PC-3 (cell line): ENCODE measurements around the gene LDLRAD1. TPM values are rescaled to one million over a fixed set of nuclear protein-coding genes. Genes with fewer than 3 reads are reported as not detected.
"Not testable (repeated sequence)": the region's sequence is repeated elsewhere in the genome, so short reads cannot be mapped to it uniquely, and the experiment has no call there.

Source experiments
- ATAC-seq: fragments of 200-7000 bp; cut with Tn5 transposase; 2 replicates; pipeline ENCODE4 v1.9.1; 2020; ENCODE audit warnings: mild to moderate bottlenecking, moderate library complexity
- BruUV-seq: library from RNA; stranded (reverse); fragments of 400-500 nt; replicated peaks from 2 replicates; lab custom pipeline; 2021; lab: Mats Ljungman, UMichigan
- CTCF ChIA-PET: fragments of 300-600 bp; sonication (Branson Sonifier 250); formaldehyde crosslinking; loops from one replicate; lab custom pipeline; 2022; ENCODE audit warnings: antibody characterized with exemption; lab: Charles Lee
- POLR2A ChIA-PET: fragments of 300-600 bp; sonication (Branson Sonifier 250); formaldehyde crosslinking; loops from one replicate; lab custom pipeline; 2022; ENCODE audit warnings: antibody characterized with exemption; ENCODE audit not compliant: unreplicated experiment; lab: Charles Lee
- DNase-seq: peaks from one replicate; pipeline ENCODE4 v3.0.0-alpha.2; 2015
- H2AFZ ChIP-seq: fragments of 300-600 bp; sonication (generic); 2 replicates; pipeline ENCODE4 v1.6.0; 2016; ENCODE audit warnings: antibody characterized with exemption, low read length
- H3F3A ChIP-seq: fragments of 300-600 bp; sonication (generic); one replicate; pipeline ENCODE4 v1.6.0; 2017; ENCODE audit warnings: antibody characterized with exemption, low read length, control low read depth, mild to moderate bottlenecking; ENCODE audit not compliant: unreplicated experiment
- H3K27ac ChIP-seq: fragments of 300-600 bp; sonication (generic); 2 replicates; pipeline ENCODE4 v1.5.1; 2016; ENCODE audit warnings: mild to moderate bottlenecking, low read length
- H3K27me3 ChIP-seq: fragments of 300-600 bp; sonication (generic); 2 replicates; pipeline ENCODE4 v1.6.1; 2016; ENCODE audit warnings: low read length, mixed read lengths
- H3K36me3 ChIP-seq: fragments of 300-600 bp; sonication (generic); 2 replicates; pipeline ENCODE4 v1.6.1; 2016; ENCODE audit warnings: low read depth, mixed run types, low read length, mixed read lengths
- H3K4me1 ChIP-seq: fragments of 300-600 bp; sonication (generic); 2 replicates; pipeline ENCODE4 v1.5.1; 2016; ENCODE audit warnings: low read length; ENCODE audit not compliant: insufficient read depth
- H3K4me2 ChIP-seq: fragments of 300-600 bp; sonication (generic); 2 replicates; pipeline ENCODE4 v1.6.0; 2016; ENCODE audit warnings: low read length
- H3K4me3 ChIP-seq: fragments of 300-600 bp; sonication (generic); 2 replicates; pipeline ENCODE4 v1.5.1; 2016; ENCODE audit warnings: mild to moderate bottlenecking, low read length, mixed read lengths
- H3K79me2 ChIP-seq: fragments of 300-600 bp; sonication (generic); 2 replicates; pipeline ENCODE4 v1.6.1; 2017; ENCODE audit warnings: low read length, mixed read lengths
- H3K9ac ChIP-seq: fragments of 300-600 bp; sonication (generic); 2 replicates; pipeline ENCODE4 v1.6.0; 2016; ENCODE audit warnings: mild to moderate bottlenecking, low read length
- H3K9me2 ChIP-seq: fragments of 300-600 bp; sonication (generic); replicated peaks from 2 replicates; pipeline ENCODE4 v1.6.1; 2016; ENCODE audit warnings: mixed run types, low read length, mixed read lengths
- H3K9me3 ChIP-seq: fragments of 300-600 bp; sonication (generic); 2 replicates; pipeline ENCODE4 v1.6.1; 2016; ENCODE audit warnings: low read length, mixed read lengths
- H4K20me1 ChIP-seq: fragments of 300-600 bp; sonication (generic); 2 replicates; pipeline ENCODE4 v1.6.1; 2016; ENCODE audit warnings: low read length, mixed read lengths
- EZH2 ChIP-seq: fragments of 300-600 bp; sonication (generic); IDR thresholded peaks from one replicate; pipeline ENCODE4 v1.6.1; 2017; ENCODE audit warnings: antibody characterized with exemption, mild to moderate bottlenecking, low read length; ENCODE audit not compliant: unreplicated experiment
- EZH2phosphoT487 ChIP-seq: fragments of 300-600 bp; sonication (generic); IDR thresholded peaks from 2 replicates; pipeline ENCODE4 v1.6.1; 2018; ENCODE audit warnings: mild to moderate bottlenecking, antibody characterized with exemption, low read length, borderline replicate concordance
- intact Hi-C: fragments of 100-400 bp; cut with micrococcal nuclease; formaldehyde crosslinking; loops from 2 replicates; pipeline ENCODE4 v1.9.0; 2023
- total RNA-seq: library from RNA; depleted of rRNA; stranded (reverse); fragments of >200 nt; gene quantifications from 2 replicates; pipeline ENCODE4 v1.2.3, GENCODE V29; 2014
- TF ChIP-seq, protein P1 (sequence below): fragments of 300-600 bp; sonication (generic); conservative IDR thresholded peaks from 2 replicates; pipeline ENCODE4 v1.5.1; 2017; ENCODE audit warnings: antibody characterized with exemption, low read depth, mild to moderate bottlenecking, low read length

Gene LDLRAD1
- total RNA-seq, 1 experiment from 2014 or later, result not detected

DNA sequence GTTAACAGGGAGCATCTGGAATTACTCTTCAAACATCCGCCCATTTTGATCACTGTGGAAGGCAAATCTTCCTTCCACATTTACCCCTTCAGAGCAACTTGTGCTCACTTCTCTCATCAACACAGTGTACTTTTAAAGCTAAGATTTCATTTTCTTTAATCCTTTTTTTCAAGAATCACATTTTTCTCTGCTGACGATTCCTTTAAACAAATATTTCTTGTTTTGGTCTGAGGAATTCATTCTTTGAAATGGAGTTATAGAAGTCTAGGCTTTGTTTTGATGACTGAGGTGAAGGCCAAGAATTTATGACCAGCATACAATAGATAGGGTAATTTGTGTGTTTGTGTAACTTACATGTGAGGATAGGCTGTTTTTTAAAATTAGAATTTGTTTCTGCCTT lies 46.3 kb downstream of the LDLRAD1 start:
- no peaks in the 10 kb centered on the region for H3K79me2 ChIP-seq
- peaks cover 21% of the 10 kb centered on the region for H3K4me1 ChIP-seq
- no peaks in the 10 kb centered on the region for H3K9me3 ChIP-seq
- ChIA-PET POLR2A (no interaction called here), CTCF (no interaction called here)
- no peak overlapping the region for H3K4me3 ChIP-seq
- no peak overlapping the region for H3K9ac ChIP-seq
- intact Hi-C loops, result no loop called here
- peak; percentile 30 for DNase-seq
- peak; percentile 19; the same call in 1 of the 2 replicates for ATAC-seq
- H3K9me2 ChIP-seq, result no peaks in the 10 kb centered on the region
- TF ChIP-seq EZH2, result no peak
- no peak for TF ChIP-seq EZH2phosphoT487
- TF ChIP-seq, protein P1, sequence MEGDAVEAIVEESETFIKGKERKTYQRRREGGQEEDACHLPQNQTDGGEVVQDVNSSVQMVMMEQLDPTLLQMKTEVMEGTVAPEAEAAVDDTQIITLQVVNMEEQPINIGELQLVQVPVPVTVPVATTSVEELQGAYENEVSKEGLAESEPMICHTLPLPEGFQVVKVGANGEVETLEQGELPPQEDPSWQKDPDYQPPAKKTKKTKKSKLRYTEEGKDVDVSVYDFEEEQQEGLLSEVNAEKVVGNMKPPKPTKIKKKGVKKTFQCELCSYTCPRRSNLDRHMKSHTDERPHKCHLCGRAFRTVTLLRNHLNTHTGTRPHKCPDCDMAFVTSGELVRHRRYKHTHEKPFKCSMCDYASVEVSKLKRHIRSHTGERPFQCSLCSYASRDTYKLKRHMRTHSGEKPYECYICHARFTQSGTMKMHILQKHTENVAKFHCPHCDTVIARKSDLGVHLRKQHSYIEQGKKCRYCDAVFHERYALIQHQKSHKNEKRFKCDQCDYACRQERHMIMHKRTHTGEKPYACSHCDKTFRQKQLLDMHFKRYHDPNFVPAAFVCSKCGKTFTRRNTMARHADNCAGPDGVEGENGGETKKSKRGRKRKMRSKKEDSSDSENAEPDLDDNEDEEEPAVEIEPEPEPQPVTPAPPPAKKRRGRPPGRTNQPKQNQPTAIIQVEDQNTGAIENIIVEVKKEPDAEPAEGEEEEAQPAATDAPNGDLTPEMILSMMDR, result no peak
- BruUV-seq, result no TSS peak
- H3F3A ChIP-seq, result peaks cover 5% of the 10 kb centered on the region
- H4K20me1 ChIP-seq, result peaks cover 5% of the 10 kb centered on the region; the same call in 1 of the 2 replicates
- no peak overlapping the region for H2AFZ ChIP-seq
- H3K36me3 ChIP-seq, result peaks cover 15% of the 10 kb centered on the region
- no peak overlapping the region for H3K4me2 ChIP-seq
- H3K27ac ChIP-seq, result no peak overlapping the region
- H3K27me3 ChIP-seq, result no peaks in the 10 kb centered on the region

DNA sequence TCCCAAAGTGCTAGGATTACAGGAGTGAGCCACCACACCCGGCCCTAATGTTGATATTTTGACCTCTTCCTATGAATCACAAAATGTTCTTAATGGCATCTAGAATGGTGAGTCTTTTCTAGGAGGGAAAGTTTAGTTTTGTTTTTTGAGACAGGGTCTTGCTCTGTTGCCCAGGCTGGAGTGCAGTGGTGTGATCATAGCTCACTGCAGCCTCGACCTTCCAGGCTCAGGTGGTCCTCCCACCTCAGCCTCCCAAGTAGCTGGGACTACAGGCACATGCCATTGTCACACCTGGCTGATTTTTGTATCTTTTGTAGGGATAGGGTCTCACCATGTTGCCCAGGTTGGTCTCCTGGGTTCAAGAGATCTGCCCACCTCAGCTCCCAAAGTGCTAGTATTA lies 48.7 kb downstream of the LDLRAD1 start:
- DNase-seq, H3K27me3 ChIP-seq, H3K9ac ChIP-seq, ATAC-seq, CTCF ChIA-PET, H3K79me2 ChIP-seq, H4K20me1 ChIP-seq, H3K4me2 ChIP-seq, H3K27ac ChIP-seq, H2AFZ ChIP-seq, H3F3A ChIP-seq, POLR2A ChIA-PET, BruUV-seq, H3K9me2 ChIP-seq, H3K4me3 ChIP-seq, H3K9me3 ChIP-seq: not testable (repeated sequence)
- intact Hi-C loops, result loop anchor here (5.0 kb wide), 1 partner anchor 83 kb away; the partner anchor contains the start of genes TCEANC2 and TMEM59
- Histone ChIP-seq H3K4me1 (peaks cover 37% of the 10 kb centered on the region), H3K36me3 (peaks cover 24% of the 10 kb centered on the region)

DNA sequence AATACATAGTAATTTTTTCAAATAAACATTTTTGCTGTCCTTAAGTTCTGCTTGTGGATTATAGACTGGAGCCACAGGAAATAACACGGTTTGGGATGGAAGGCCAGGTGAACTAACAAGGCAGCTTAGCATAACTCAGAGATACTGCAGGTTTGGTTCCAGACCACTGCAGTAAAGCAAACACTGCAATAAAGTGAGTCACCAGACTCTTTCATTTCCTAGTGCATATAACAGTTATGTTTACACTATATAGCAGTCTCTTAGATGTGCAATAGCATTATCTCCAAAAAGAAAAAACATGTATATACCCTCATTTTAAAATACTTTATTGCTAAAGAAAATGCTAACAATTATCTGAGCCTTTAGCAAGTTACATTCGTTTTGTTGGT lies 49.9 kb downstream of the LDLRAD1 start:
- DNase-seq (peak; percentile 86), ATAC-seq (peak; percentile 91)
- no peak overlapping the region for H2AFZ ChIP-seq
- H3K79me2 ChIP-seq, result no peaks in the 10 kb centered on the region
- CTCF ChIA-PET, result interaction anchor here (1.0 kb wide), 1 partner anchor 21 kb away, joined by 3 read pairs; no protein-coding TSS in a partner anchor
- no peaks in the 10 kb centered on the region for H3K27me3 ChIP-seq
- POLR2A ChIA-PET, result no interaction called here
- peaks cover 42% of the 10 kb centered on the region for H3K4me1 ChIP-seq
- BruUV-seq, result no TSS peak
- TF ChIP-seq, protein P1, result no peak
- TF ChIP-seq EZH2 (no peak), EZH2phosphoT487 (no peak)
- intact Hi-C loops, result loop anchor here (5.0 kb wide), 1 partner anchor 84 kb away; the partner anchor contains the start of genes TCEANC2 and TMEM59
- no peak overlapping the region for H3K9ac ChIP-seq
- H3K9me2 ChIP-seq, result no peaks in the 10 kb centered on the region
- peaks cover 5% of the 10 kb centered on the region for H3F3A ChIP-seq
- peaks cover 25% of the 10 kb centered on the region for H3K36me3 ChIP-seq
- H3K27ac ChIP-seq, result peak overlapping the region; percentile 5; the same call in 1 of the 2 replicates
- peak overlapping the region; percentile 17 for H3K4me2 ChIP-seq
- H4K20me1 ChIP-seq, result peaks cover 5% of the 10 kb centered on the region; the same call in 1 of the 2 replicates
- H3K9me3 ChIP-seq, result no peaks in the 10 kb centered on the region
- H3K4me3 ChIP-seq, result no peak overlapping the region
